NCI-H524 (cell line): ENCODE measurements around the gene LILRB1.
"Not testable (repeated sequence)": the region's sequence is repeated elsewhere in the genome, so short reads cannot be mapped to it uniquely, and the experiment has no call there.

Experiments
- DNase-seq, 2 experiments: peaks; one replicate each; lab custom pipeline; 2025; lab: John Stamatoyannopoulos, UW

The LILRB1 gene

GRCh38 chr19:54630262-54630661 is at the start of gene LILRB1:
Gene LILRB1 (plus strand): TSS chr19:54630484. CDS start chr19:54631074, 590 bp downstream.
- DNase-seq = not testable (repeated sequence)

- no peak for DNase-seq
These were observed 43.9 kb upstream of the LILRB1 start for GRCh38 chr19:54586397-54586796.

GRCh38 chr19:54587026-54587425 is 43.3 kb upstream of the LILRB1 start:
- DNase-seq = no peak

- DNase-seq = not testable (repeated sequence)
These were observed 36.8 kb upstream of the LILRB1 start, which contains the start of gene LILRA1 for GRCh38 chr19:54593445-54593844. Gene LILRA1 (plus strand): TSS chr19:54593632. CDS start chr19:54594245, 613 bp downstream.

GRCh38 chr19:54593931-54594626 is 36.2 kb upstream of the LILRB1 start:
- not testable (repeated sequence) for DNase-seq

GRCh38 chr19:54594737-54595136 is 35.5 kb upstream of the LILRB1 start:
- DNase-seq = no peak

- DNase-seq = not testable (repeated sequence)
These were observed 34.4 kb upstream of the LILRB1 start for GRCh38 chr19:54595680-54596436.

- no peak for DNase-seq
These were observed 30.1 kb upstream of the LILRB1 start for GRCh38 chr19:54600212-54600611.

GRCh38 chr19:54606230-54606629 is 24.1 kb upstream of the LILRB1 start:
- DNase-seq = no peak

GRCh38 chr19:54606891-54607784 is 23.1 kb upstream of the LILRB1 start:
- DNase-seq = no peak

GRCh38 chr19:54607785-54608150 is 22.5 kb upstream of the LILRB1 start:
- no peak for DNase-seq

- DNase-seq = no peak
These were observed 22.1 kb upstream of the LILRB1 start for GRCh38 chr19:54608205-54608604.

- no peak for DNase-seq
These were observed 21.5 kb upstream of the LILRB1 start for GRCh38 chr19:54608792-54609191.

- DNase-seq = no peak
These were observed 20.9 kb upstream of the LILRB1 start for GRCh38 chr19:54609356-54609791.

GRCh38 chr19:54612428-54612827 is 17.9 kb upstream of the LILRB1 start:
- no peak for DNase-seq

- DNase-seq = no peak
These were observed 15.6 kb upstream of the LILRB1 start for GRCh38 chr19:54614726-54615125.

GRCh38 chr19:54616057-54616456 is 14.2 kb upstream of the LILRB1 start:
- DNase-seq = no peak

- DNase-seq = no peak
These were observed 13.3 kb upstream of the LILRB1 start for GRCh38 chr19:54616821-54617560.

- no peak for DNase-seq
These were observed 9.8 kb upstream of the LILRB1 start for GRCh38 chr19:54620464-54620863.

- DNase-seq = no peak
These were observed 7.9 kb upstream of the LILRB1 start for GRCh38 chr19:54622431-54622830.

- not testable (repeated sequence) for DNase-seq
These were observed 6.0 kb upstream of the LILRB1 start for GRCh38 chr19:54624234-54624633.
